WTC11 (cell line): ENCODE data around the gene CCDC175. TPM values are rescaled to one million over a fixed set of nuclear protein-coding genes. Genes with fewer than 3 reads are reported as not detected.

Experiments
- ATAC-seq: fragments of 200-7000 bp; cut with Tn5 transposase; 2 replicates; pipeline ENCODE4 v1.10.0; 2021; ENCODE audit warnings: mild to moderate bottlenecking, moderate library complexity
- CTCF ChIA-PET: fragments of 300-600 bp; sonication (Branson Sonifier 250); formaldehyde crosslinking; loops from one replicate; lab custom pipeline; 2021; ENCODE audit warnings: antibody characterized with exemption; lab: Charles Lee
- POLR2A ChIA-PET: fragments of 350-600 bp; sonication (Branson Sonifier 250); formaldehyde crosslinking; loops from one replicate; lab custom pipeline; 2021; ENCODE audit warnings: antibody characterized with exemption; lab: Charles Lee
- DNase-seq: peaks from one replicate; pipeline ENCODE4 v3.0.0; 2021; ENCODE audit warnings: low spot score
- H3K27ac Mint-ChIP-seq: 2 replicates; pipeline ENCODE4 v1.8.0; 2021; ENCODE audit warnings: mixed read lengths
- H3K27me3 Mint-ChIP-seq: 2 replicates; pipeline ENCODE4 v1.8.0; 2021; ENCODE audit warnings: low read depth, mild to moderate bottlenecking, moderate library complexity, mixed read lengths
- H3K36me3 Mint-ChIP-seq: 2 replicates; pipeline ENCODE4 v1.8.0; 2021; ENCODE audit warnings: mixed read lengths
- H3K4me1 Mint-ChIP-seq: 2 replicates; pipeline ENCODE4 v1.8.0; 2022; ENCODE audit warnings: mixed read lengths
- H3K4me3 Mint-ChIP-seq: 2 replicates; pipeline ENCODE4 v1.8.0; 2021; ENCODE audit warnings: mild to moderate bottlenecking, moderate library complexity, mixed read lengths
- H3K9me3 Mint-ChIP-seq: 2 replicates; pipeline ENCODE4 v1.8.0; 2021; ENCODE audit warnings: mixed read lengths
- JUN ChIP-seq: sonication (generic); formaldehyde crosslinking; IDR thresholded peaks from 2 replicates; pipeline ENCODE4 v1.8.0; 2023; ENCODE audit warnings: mild to moderate bottlenecking, missing genetic modification reagents
- NFATC4 ChIP-seq: fragments of 250-450 bp; sonication (Bioruptor Pico); IDR thresholded peaks from 2 replicates; pipeline ENCODE4 v1.9.0; 2021; ENCODE audit warnings: mild to moderate bottlenecking
- OVOL2 ChIP-seq: fragments of 250-450 bp; sonication (Bioruptor Pico); IDR thresholded peaks from 2 replicates; pipeline ENCODE4 v1.9.0; 2021; ENCODE audit warnings: mild to moderate bottlenecking, borderline replicate concordance
- TCF7 ChIP-seq: sonication (generic); formaldehyde crosslinking; IDR thresholded peaks from 2 replicates; pipeline ENCODE4 v1.8.0; 2022; ENCODE audit warnings: mild to moderate bottlenecking, low read depth, missing genetic modification reagents, moderate library complexity
- total RNA-seq: library from RNA; stranded (reverse); gene quantifications from 3 replicates; pipeline ENCODE4 v1.2.3, GENCODE V29; 2021
- TF ChIP-seq, protein P1 (sequence below): sonication (generic); formaldehyde crosslinking; IDR thresholded peaks from 2 replicates; pipeline ENCODE4 v1.8.1; 2022; ENCODE audit warnings: mild to moderate bottlenecking, moderate library complexity, missing genetic modification reagents
- TF ChIP-seq, protein P2 (sequence below): sonication (generic); formaldehyde crosslinking; IDR thresholded peaks from 2 replicates; pipeline ENCODE4 v1.8.1; 2022; ENCODE audit warnings: low read depth, missing genetic modification reagents, borderline replicate concordance
- TF ChIP-seq, protein P3 (sequence below): sonication (generic); formaldehyde crosslinking; conservative IDR thresholded peaks from 2 replicates; pipeline ENCODE4 v1.8.1; 2022; ENCODE audit warnings: mild to moderate bottlenecking, missing genetic modification reagents
- TF ChIP-seq, protein P4 (sequence below): sonication (generic); formaldehyde crosslinking; IDR thresholded peaks from 2 replicates; pipeline ENCODE4 v1.8.1; 2023; ENCODE audit warnings: mild to moderate bottlenecking, missing genetic modification reagents
- TF ChIP-seq, protein P5 (sequence below): sonication (generic); formaldehyde crosslinking; IDR thresholded peaks from 2 replicates; pipeline ENCODE4 v1.8.0; 2023; ENCODE audit warnings: missing genetic modification reagents
- TF ChIP-seq, protein P6 (sequence below): sonication (generic); formaldehyde crosslinking; IDR thresholded peaks from 2 replicates; pipeline ENCODE4 v1.8.1; 2023; ENCODE audit warnings: mild to moderate bottlenecking, missing genetic modification reagents
- TF ChIP-seq, protein P7 (sequence below): sonication (generic); formaldehyde crosslinking; IDR thresholded peaks from 2 replicates; pipeline ENCODE4 v1.8.0; 2022; ENCODE audit warnings: mild to moderate bottlenecking, missing genetic modification reagents
- TF ChIP-seq, protein P8 (sequence below): fragments of 250-450 bp; sonication (Bioruptor Pico); IDR thresholded peaks from 2 replicates; pipeline ENCODE4 v1.9.0; 2021; ENCODE audit warnings: mild to moderate bottlenecking
- TF ChIP-seq, protein P9 (sequence below): sonication (generic); formaldehyde crosslinking; IDR thresholded peaks from 2 replicates; pipeline ENCODE4 v1.8.1; 2022; ENCODE audit warnings: mild to moderate bottlenecking, missing genetic modification reagents, moderate library complexity, borderline replicate concordance
- TF ChIP-seq, protein P10 (sequence below): sonication (generic); formaldehyde crosslinking; conservative IDR thresholded peaks from 2 replicates; pipeline ENCODE4 v1.8.1; 2023; ENCODE audit warnings: mild to moderate bottlenecking, low read depth, missing genetic modification reagents, moderate library complexity

Gene CCDC175
- total RNA-seq, 1 experiment from 2014 or later, result not detected

DNA sequence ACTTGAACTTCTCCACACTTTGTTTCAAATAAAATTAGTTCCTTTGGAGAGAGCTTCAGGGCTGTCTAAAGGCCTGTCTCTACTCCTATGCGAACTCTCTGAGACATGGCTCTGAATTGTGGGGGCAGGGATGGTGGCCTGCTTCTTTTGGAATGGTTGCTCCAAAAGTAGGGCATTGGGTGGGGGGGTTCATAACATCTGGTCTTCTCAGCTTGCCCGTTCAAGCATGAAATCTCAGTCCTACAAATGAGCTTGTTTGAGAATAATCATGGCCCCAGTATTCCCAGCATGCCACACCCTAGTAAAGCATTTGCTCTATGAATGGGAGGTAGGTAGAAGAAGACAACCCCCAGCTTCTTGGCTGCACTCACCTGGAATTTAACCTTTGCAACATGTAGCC is 118.1 kb downstream of the CCDC175 start (continued):
- TF ChIP-seq, protein P1, sequence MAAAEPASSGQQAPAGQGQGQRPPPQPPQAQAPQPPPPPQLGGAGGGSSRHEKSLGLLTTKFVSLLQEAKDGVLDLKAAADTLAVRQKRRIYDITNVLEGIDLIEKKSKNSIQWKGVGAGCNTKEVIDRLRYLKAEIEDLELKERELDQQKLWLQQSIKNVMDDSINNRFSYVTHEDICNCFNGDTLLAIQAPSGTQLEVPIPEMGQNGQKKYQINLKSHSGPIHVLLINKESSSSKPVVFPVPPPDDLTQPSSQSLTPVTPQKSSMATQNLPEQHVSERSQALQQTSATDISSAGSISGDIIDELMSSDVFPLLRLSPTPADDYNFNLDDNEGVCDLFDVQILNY (CRISPR knock-in tag), result no peak
- TF ChIP-seq, protein P2, sequence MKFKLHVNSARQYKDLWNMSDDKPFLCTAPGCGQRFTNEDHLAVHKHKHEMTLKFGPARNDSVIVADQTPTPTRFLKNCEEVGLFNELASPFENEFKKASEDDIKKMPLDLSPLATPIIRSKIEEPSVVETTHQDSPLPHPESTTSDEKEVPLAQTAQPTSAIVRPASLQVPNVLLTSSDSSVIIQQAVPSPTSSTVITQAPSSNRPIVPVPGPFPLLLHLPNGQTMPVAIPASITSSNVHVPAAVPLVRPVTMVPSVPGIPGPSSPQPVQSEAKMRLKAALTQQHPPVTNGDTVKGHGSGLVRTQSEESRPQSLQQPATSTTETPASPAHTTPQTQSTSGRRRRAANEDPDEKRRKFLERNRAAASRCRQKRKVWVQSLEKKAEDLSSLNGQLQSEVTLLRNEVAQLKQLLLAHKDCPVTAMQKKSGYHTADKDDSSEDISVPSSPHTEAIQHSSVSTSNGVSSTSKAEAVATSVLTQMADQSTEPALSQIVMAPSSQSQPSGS (CRISPR knock-in tag), result no peak
- TF ChIP-seq NFATC4, result no peak
- TF ChIP-seq, protein P3, sequence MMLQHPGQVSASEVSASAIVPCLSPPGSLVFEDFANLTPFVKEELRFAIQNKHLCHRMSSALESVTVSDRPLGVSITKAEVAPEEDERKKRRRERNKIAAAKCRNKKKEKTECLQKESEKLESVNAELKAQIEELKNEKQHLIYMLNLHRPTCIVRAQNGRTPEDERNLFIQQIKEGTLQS, result no peak
- TF ChIP-seq, all 79 proteins: peak for 0

DNA sequence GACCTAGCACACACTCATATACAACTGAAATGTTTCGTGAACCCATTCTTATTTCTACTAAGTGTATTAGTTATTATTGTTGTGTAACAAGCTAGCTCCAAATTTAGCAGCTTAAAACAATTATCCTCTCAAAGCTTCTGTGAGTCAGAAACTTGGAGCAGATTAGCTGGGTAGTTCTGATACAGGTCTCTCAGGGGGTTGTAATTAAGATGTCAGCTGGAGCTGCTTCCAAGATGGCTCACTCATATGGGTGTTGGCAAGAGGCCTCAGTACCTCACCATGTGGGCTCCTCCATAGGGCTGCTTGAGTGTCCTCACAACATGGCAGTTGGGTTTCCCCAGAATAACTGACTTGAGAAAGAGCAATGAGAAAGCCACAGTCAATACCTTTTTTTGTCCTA is 121.2 kb downstream of the CCDC175 start:
- no peak overlapping the region for H3K27ac Mint-ChIP-seq
- no peak overlapping the region for H3K4me3 Mint-ChIP-seq
- peaks cover 19% of the 10 kb centered on the region for H3K36me3 Mint-ChIP-seq
- peaks cover 12% of the 10 kb centered on the region for H3K9me3 Mint-ChIP-seq
- ATAC-seq (no peak), DNase-seq (no peak)
- H3K4me1 Mint-ChIP-seq, result no peaks in the 10 kb centered on the region
- POLR2A ChIA-PET, result no interaction called here
- CTCF ChIA-PET, result interaction anchor here (1.1 kb wide), 1 partner anchor 29 kb away, joined by 3 read pairs; the partner anchor contains the start of genes JKAMP and L3HYPDH
- no peaks in the 10 kb centered on the region for H3K27me3 Mint-ChIP-seq
- TF ChIP-seq JUN (CRISPR knock-in tag) (no peak), OVOL2 (CRISPR knock-in tag) (no peak), NFATC4 (no peak), TCF7 (CRISPR knock-in tag) (no peak)
- TF ChIP-seq, protein P4, sequence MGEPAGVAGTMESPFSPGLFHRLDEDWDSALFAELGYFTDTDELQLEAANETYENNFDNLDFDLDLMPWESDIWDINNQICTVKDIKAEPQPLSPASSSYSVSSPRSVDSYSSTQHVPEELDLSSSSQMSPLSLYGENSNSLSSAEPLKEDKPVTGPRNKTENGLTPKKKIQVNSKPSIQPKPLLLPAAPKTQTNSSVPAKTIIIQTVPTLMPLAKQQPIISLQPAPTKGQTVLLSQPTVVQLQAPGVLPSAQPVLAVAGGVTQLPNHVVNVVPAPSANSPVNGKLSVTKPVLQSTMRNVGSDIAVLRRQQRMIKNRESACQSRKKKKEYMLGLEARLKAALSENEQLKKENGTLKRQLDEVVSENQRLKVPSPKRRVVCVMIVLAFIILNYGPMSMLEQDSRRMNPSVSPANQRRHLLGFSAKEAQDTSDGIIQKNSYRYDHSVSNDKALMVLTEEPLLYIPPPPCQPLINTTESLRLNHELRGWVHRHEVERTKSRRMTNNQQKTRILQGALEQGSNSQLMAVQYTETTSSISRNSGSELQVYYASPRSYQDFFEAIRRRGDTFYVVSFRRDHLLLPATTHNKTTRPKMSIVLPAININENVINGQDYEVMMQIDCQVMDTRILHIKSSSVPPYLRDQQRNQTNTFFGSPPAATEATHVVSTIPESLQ (CRISPR knock-in tag), result no peak
- TF ChIP-seq, protein P5, sequence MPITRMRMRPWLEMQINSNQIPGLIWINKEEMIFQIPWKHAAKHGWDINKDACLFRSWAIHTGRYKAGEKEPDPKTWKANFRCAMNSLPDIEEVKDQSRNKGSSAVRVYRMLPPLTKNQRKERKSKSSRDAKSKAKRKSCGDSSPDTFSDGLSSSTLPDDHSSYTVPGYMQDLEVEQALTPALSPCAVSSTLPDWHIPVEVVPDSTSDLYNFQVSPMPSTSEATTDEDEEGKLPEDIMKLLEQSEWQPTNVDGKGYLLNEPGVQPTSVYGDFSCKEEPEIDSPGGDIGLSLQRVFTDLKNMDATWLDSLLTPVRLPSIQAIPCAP, result no peak
- TF ChIP-seq, protein P6, sequence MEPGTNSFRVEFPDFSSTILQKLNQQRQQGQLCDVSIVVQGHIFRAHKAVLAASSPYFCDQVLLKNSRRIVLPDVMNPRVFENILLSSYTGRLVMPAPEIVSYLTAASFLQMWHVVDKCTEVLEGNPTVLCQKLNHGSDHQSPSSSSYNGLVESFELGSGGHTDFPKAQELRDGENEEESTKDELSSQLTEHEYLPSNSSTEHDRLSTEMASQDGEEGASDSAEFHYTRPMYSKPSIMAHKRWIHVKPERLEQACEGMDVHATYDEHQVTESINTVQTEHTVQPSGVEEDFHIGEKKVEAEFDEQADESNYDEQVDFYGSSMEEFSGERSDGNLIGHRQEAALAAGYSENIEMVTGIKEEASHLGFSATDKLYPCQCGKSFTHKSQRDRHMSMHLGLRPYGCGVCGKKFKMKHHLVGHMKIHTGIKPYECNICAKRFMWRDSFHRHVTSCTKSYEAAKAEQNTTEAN (CRISPR knock-in tag), result no peak
- TF ChIP-seq, protein P7, sequence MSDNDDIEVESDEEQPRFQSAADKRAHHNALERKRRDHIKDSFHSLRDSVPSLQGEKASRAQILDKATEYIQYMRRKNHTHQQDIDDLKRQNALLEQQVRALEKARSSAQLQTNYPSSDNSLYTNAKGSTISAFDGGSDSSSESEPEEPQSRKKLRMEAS (CRISPR knock-in tag), result no peak
- TF ChIP-seq, protein P8, sequence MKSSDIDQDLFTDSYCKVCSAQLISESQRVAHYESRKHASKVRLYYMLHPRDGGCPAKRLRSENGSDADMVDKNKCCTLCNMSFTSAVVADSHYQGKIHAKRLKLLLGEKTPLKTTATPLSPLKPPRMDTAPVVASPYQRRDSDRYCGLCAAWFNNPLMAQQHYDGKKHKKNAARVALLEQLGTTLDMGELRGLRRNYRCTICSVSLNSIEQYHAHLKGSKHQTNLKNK, result no peak
- TF ChIP-seq, protein P9, sequence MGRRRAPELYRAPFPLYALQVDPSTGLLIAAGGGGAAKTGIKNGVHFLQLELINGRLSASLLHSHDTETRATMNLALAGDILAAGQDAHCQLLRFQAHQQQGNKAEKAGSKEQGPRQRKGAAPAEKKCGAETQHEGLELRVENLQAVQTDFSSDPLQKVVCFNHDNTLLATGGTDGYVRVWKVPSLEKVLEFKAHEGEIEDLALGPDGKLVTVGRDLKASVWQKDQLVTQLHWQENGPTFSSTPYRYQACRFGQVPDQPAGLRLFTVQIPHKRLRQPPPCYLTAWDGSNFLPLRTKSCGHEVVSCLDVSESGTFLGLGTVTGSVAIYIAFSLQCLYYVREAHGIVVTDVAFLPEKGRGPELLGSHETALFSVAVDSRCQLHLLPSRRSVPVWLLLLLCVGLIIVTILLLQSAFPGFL, result no peak
- TF ChIP-seq, protein P10, sequence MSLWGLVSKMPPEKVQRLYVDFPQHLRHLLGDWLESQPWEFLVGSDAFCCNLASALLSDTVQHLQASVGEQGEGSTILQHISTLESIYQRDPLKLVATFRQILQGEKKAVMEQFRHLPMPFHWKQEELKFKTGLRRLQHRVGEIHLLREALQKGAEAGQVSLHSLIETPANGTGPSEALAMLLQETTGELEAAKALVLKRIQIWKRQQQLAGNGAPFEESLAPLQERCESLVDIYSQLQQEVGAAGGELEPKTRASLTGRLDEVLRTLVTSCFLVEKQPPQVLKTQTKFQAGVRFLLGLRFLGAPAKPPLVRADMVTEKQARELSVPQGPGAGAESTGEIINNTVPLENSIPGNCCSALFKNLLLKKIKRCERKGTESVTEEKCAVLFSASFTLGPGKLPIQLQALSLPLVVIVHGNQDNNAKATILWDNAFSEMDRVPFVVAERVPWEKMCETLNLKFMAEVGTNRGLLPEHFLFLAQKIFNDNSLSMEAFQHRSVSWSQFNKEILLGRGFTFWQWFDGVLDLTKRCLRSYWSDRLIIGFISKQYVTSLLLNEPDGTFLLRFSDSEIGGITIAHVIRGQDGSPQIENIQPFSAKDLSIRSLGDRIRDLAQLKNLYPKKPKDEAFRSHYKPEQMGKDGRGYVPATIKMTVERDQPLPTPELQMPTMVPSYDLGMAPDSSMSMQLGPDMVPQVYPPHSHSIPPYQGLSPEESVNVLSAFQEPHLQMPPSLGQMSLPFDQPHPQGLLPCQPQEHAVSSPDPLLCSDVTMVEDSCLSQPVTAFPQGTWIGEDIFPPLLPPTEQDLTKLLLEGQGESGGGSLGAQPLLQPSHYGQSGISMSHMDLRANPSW (CRISPR knock-in tag), result no peak
- TF ChIP-seq, protein P1 (CRISPR knock-in tag), result no peak
